PC-9 (cell line): ENCODE results near the gene ZNF174.

Experiments
- EZH2 ChIP-seq: fragments of 200-600 bp; sonication (generic); IDR thresholded peaks from 2 replicates; pipeline ENCODE4 v1.8.0; 2017; ENCODE audit warnings: antibody characterized with exemption, low read depth
- TF ChIP-seq, protein P1 (sequence below): fragments of 200-600 bp; sonication (generic); conservative IDR thresholded peaks from 2 replicates; pipeline ENCODE4 v1.6.1; 2017; ENCODE audit warnings: mixed run types, antibody characterized with exemption, mild to moderate bottlenecking, moderate library complexity

DNA sequence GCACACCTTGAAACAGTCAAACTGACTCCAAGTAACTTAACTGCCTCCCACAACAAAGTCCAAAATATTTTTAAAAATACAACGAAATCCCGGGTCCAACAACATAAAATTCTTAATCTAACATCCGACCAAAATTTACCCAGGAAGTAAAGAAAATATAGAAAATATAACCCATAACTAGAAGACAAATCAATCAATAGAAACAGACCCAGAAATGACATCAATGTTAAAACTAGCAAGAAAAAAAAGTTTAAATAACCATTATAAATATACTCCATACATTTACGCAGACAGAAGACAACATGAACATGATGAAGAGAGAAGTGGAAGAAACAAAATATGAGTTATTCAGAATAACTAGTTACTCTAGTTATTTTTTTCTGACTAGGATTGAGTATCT lies 38.6 kb downstream of the ZNF174 start:
- TF ChIP-seq, protein P1, sequence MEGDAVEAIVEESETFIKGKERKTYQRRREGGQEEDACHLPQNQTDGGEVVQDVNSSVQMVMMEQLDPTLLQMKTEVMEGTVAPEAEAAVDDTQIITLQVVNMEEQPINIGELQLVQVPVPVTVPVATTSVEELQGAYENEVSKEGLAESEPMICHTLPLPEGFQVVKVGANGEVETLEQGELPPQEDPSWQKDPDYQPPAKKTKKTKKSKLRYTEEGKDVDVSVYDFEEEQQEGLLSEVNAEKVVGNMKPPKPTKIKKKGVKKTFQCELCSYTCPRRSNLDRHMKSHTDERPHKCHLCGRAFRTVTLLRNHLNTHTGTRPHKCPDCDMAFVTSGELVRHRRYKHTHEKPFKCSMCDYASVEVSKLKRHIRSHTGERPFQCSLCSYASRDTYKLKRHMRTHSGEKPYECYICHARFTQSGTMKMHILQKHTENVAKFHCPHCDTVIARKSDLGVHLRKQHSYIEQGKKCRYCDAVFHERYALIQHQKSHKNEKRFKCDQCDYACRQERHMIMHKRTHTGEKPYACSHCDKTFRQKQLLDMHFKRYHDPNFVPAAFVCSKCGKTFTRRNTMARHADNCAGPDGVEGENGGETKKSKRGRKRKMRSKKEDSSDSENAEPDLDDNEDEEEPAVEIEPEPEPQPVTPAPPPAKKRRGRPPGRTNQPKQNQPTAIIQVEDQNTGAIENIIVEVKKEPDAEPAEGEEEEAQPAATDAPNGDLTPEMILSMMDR = no peak
- TF ChIP-seq EZH2 = no peak
